Smooth muscle cell (in vitro differentiated cells): ENCODE results near the gene MPRIP. TPM values are rescaled to one million over a fixed set of nuclear protein-coding genes. Genes with fewer than 3 reads are reported as not detected.

Experiments used
- DNase-seq: peaks from one replicate; lab custom pipeline; 2025; ENCODE audit not compliant: unreplicated experiment; lab: John Stamatoyannopoulos, UW
- H2AFZ ChIP-seq: fragments of 200-600 bp; sonication (generic); 2 replicates; pipeline ENCODE4 v1.6.0; 2016; ENCODE audit warnings: antibody characterized with exemption, low read depth, mild to moderate bottlenecking
- H3F3A ChIP-seq: fragments of 200-600 bp; sonication (generic); 2 replicates; pipeline ENCODE4 v1.6.0; 2017; ENCODE audit warnings: antibody characterized with exemption, low read depth
- H3K27ac ChIP-seq: fragments of 200-600 bp; sonication (generic); 2 replicates; pipeline ENCODE4 v1.5.1; 2016; ENCODE audit warnings: low read depth, mild to moderate bottlenecking
- H3K27me3 ChIP-seq: fragments of 200-600 bp; sonication (generic); 2 replicates; pipeline ENCODE4 v1.6.1; 2016; ENCODE audit warnings: low read depth, mild to moderate bottlenecking
- H3K36me3 ChIP-seq: fragments of 200-600 bp; sonication (generic); 2 replicates; pipeline ENCODE4 v1.5.1; 2016; ENCODE audit warnings: low read depth
- H3K4me1 ChIP-seq: fragments of 200-600 bp; sonication (generic); 2 replicates; pipeline ENCODE4 v1.5.1; 2016; ENCODE audit warnings: low read depth
- H3K4me2 ChIP-seq: fragments of 200-600 bp; sonication (generic); 2 replicates; pipeline ENCODE4 v1.6.0; 2016; ENCODE audit warnings: mild to moderate bottlenecking
- H3K4me3 ChIP-seq: fragments of 200-600 bp; sonication (generic); 2 replicates; pipeline ENCODE4 v1.5.1; 2016; ENCODE audit warnings: mild to moderate bottlenecking
- H3K79me2 ChIP-seq: fragments of 200-600 bp; sonication (generic); 2 replicates; pipeline ENCODE4 v1.6.0; 2016; ENCODE audit warnings: low read depth, mild to moderate bottlenecking
- H3K9ac ChIP-seq: fragments of 200-600 bp; sonication (generic); 2 replicates; pipeline ENCODE4 v1.6.0; 2016; ENCODE audit warnings: low read depth
- H3K9me3 ChIP-seq: fragments of 200-600 bp; sonication (generic); replicated peaks from 2 replicates; pipeline ENCODE4 v1.5.1; 2016; ENCODE audit warnings: low read depth
- H4K20me1 ChIP-seq: fragments of 200-600 bp; sonication (generic); 2 replicates; pipeline ENCODE4 v1.6.0; 2016; ENCODE audit warnings: low read depth
- CTCF ChIP-seq: fragments of 200-600 bp; sonication (generic); IDR thresholded peaks from 2 replicates; pipeline ENCODE4 v1.5.1; 2017; ENCODE audit warnings: borderline replicate concordance, mild to moderate bottlenecking, antibody characterized with exemption; ENCODE audit not compliant: insufficient read depth, poor library complexity, severe bottlenecking
- WGBS: methylation state at CpG from one replicate; pipeline ENCODE4 v1.1.7; 2016; ENCODE audit warnings: low lambda C conversion rate; 5-methylcytosine and 5-hydroxymethylcytosine counted together
- polyA plus RNA-seq: library from polyadenylated mRNA; unstranded; fragments of >200 nt; fragmentation: Nextera tagmentation; extraction: Ambion mirVana; gene quantifications from 2 replicates; pipeline ENCODE4 v1.2.1, GENCODE V29; 2016
- total RNA-seq: library from RNA; depleted of rRNA; stranded (reverse); fragments of >200 nt; gene quantifications from 2 replicates; pipeline ENCODE4 v1.2.3, GENCODE V29; 2014

The MPRIP gene
- total and polyA plus RNA-seq, 2 experiments from 2014 or later, result 58.8 to 69.3 TPM

- Histone ChIP-seq H3K79me2 (peaks cover 84% of the 10 kb centered on the region), H3K4me2 (no peak overlapping the region), H3K36me3 (no peaks in the 10 kb centered on the region), H3K9me3 (no peaks in the 10 kb centered on the region), H4K20me1 (peaks cover 100% of the 10 kb centered on the region), H3K9ac (no peak overlapping the region), H3K4me1 (peaks cover 5% of the 10 kb centered on the region), H3K27ac (no peak overlapping the region), H3K4me3 (no peak overlapping the region), H3F3A (no peaks in the 10 kb centered on the region), H2AFZ (no peak overlapping the region), H3K27me3 (no peaks in the 10 kb centered on the region)
- 92% methylated on average over 6 of the region's 6 CpGs for WGBS
- no peak for DNase-seq
- TF ChIP-seq CTCF, result no peak
These were observed 37.5 kb downstream of the MPRIP start for GRCh38 chr17:17079761-17080160.

- Histone ChIP-seq H4K20me1 (peaks cover 100% of the 10 kb centered on the region), H3K4me1 (peaks cover 5% of the 10 kb centered on the region), H2AFZ (no peak overlapping the region), H3F3A (no peaks in the 10 kb centered on the region), H3K9ac (no peak overlapping the region), H3K36me3 (no peaks in the 10 kb centered on the region), H3K27ac (no peak overlapping the region), H3K9me3 (no peaks in the 10 kb centered on the region), H3K4me3 (no peak overlapping the region), H3K79me2 (peaks cover 81% of the 10 kb centered on the region), H3K4me2 (no peak overlapping the region), H3K27me3 (no peaks in the 10 kb centered on the region)
- 90% methylated on average over 3 of the region's 3 CpGs for WGBS
- no peak for TF ChIP-seq CTCF
- DNase-seq, result no peak
These were observed 37.9 kb downstream of the MPRIP start for GRCh38 chr17:17080181-17080631.

- Histone ChIP-seq H3K27ac (no peak overlapping the region), H3K4me3 (no peak overlapping the region), H3K36me3 (no peaks in the 10 kb centered on the region), H2AFZ (no peak overlapping the region), H3K9me3 (no peaks in the 10 kb centered on the region), H3K27me3 (no peaks in the 10 kb centered on the region), H3K4me2 (no peak overlapping the region), H4K20me1 (peaks cover 100% of the 10 kb centered on the region), H3K4me1 (peaks cover 5% of the 10 kb centered on the region), H3K9ac (no peak overlapping the region), H3F3A (no peaks in the 10 kb centered on the region), H3K79me2 (peaks cover 81% of the 10 kb centered on the region)
- TF ChIP-seq CTCF, result no peak
- 95% methylated on average over 7 of the region's 7 CpGs for WGBS
- DNase-seq, result no peak
These were observed 38.5 kb downstream of the MPRIP start for GRCh38 chr17:17080781-17081180.

- TF ChIP-seq CTCF, result no peak
- DNase-seq, result no peak
- Histone ChIP-seq H3K27ac (no peak overlapping the region), H3K9ac (no peak overlapping the region), H3K9me3 (no peaks in the 10 kb centered on the region), H3K27me3 (no peaks in the 10 kb centered on the region), H3K79me2 (peaks cover 86% of the 10 kb centered on the region), H3K4me2 (no peak overlapping the region), H4K20me1 (peaks cover 100% of the 10 kb centered on the region), H3F3A (no peaks in the 10 kb centered on the region), H2AFZ (no peak overlapping the region), H3K4me3 (no peak overlapping the region), H3K36me3 (no peaks in the 10 kb centered on the region), H3K4me1 (peaks cover 5% of the 10 kb centered on the region)
- 92% methylated on average over 13 of the region's 13 CpGs for WGBS
These were observed 39.2 kb downstream of the MPRIP start for GRCh38 chr17:17081304-17081940.
